ENCODE data around the gene SLC17A4.

The SLC17A4 gene

DNA sequence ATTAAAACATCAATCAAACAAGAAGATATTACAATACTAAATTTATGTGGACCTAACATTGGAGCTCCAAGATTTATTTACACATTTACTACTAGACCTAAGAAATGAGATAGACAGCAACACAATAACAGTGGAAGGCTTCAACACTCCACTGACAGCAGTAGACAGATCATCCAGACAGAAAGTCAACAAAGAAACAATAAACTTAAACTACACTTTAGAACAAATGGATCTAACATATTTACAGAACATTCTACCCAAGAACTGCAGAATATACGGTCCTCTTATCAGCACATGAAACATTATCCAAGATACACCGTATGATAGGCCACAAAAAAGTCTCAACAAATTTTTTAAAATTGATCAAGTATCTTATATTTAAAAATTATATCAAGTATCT is 50.3 kb downstream of the SLC17A4 start:
- H3K4me3 ChIP-seq (ENCODE audit: low read depth, low read length): no peak overlapping the region
- TF ChIP-seq, protein P1, sequence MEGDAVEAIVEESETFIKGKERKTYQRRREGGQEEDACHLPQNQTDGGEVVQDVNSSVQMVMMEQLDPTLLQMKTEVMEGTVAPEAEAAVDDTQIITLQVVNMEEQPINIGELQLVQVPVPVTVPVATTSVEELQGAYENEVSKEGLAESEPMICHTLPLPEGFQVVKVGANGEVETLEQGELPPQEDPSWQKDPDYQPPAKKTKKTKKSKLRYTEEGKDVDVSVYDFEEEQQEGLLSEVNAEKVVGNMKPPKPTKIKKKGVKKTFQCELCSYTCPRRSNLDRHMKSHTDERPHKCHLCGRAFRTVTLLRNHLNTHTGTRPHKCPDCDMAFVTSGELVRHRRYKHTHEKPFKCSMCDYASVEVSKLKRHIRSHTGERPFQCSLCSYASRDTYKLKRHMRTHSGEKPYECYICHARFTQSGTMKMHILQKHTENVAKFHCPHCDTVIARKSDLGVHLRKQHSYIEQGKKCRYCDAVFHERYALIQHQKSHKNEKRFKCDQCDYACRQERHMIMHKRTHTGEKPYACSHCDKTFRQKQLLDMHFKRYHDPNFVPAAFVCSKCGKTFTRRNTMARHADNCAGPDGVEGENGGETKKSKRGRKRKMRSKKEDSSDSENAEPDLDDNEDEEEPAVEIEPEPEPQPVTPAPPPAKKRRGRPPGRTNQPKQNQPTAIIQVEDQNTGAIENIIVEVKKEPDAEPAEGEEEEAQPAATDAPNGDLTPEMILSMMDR (IDR thresholded peaks at IDR 0.05; ENCODE audit: borderline replicate concordance, insufficient read depth, low read depth, low read length): no peak

DNA sequence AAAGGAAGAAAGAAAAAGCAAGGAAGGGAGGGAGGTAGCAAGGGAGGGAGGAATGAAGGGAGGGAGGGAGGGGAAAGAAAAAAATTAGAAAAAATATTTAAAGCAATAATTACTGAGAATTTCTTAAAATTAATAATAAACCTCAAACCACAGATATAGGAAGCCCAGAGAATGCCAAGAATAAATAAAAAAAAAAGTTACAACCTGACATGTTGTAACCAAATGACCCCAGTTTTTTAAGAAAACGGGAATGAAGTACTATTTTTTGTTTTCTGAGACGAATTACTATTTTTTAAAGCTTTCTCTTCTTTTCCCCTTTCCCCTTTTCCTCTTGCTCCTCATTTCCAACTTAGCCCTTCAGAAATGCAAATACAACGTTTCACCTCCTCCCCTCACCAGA is 60.7 kb downstream of the SLC17A4 start:
- TF ChIP-seq, protein P1 (IDR thresholded peaks at IDR 0.05; ENCODE audit: borderline replicate concordance, insufficient read depth, low read depth, low read length): no peak
- H3K4me3 ChIP-seq (ENCODE audit: low read depth, low read length): no peak overlapping the region

DNA sequence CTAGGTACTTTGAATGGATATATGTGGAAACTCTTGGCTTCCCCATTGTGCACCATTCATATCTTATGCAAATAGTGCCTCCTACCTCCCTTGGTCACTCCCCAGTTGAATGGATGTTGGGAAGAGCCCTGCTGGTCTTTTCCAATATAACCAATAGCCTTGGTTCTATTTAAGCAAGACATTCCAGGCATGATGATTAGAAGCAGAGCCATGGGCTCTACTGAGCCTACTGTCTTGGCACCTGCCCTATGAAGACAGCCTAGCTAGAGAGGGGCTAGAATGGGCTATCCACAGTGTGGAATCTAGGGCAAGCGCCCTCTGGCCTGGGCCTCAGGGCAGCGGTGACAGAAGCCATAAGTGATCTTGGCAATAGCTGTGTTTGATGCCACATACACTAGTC is 61.7 kb downstream of the SLC17A4 start:
- H3K4me3 ChIP-seq (ENCODE audit: low read depth, low read length): no peak overlapping the region
- TF ChIP-seq, protein P1 (IDR thresholded peaks at IDR 0.05; ENCODE audit: borderline replicate concordance, insufficient read depth, low read depth, low read length): no peak

DNA sequence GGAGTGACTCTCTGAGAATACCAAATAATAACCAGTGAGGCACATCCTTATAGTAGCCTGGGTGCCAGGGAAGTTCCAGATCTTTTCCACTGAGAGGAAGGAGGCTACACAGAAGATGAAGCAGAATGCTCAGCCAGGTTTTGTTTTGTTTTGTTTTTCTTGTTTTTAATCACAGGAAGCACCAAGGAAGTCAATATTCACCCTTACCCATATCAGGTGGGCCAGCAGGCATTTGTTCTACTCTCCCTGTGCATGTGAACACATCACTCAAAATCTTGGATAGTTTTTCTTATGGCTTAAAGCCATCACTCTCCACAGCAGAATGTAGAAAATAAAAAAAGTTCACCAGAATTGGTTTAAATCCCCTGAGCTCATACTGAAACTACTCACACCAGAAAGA is 66.8 kb downstream of the SLC17A4 start:
- TF ChIP-seq, protein P1 (IDR thresholded peaks at IDR 0.05; ENCODE audit: borderline replicate concordance, insufficient read depth, low read depth, low read length): no peak
- H3K4me3 ChIP-seq (ENCODE audit: low read depth, low read length): no peak overlapping the region

DNA sequence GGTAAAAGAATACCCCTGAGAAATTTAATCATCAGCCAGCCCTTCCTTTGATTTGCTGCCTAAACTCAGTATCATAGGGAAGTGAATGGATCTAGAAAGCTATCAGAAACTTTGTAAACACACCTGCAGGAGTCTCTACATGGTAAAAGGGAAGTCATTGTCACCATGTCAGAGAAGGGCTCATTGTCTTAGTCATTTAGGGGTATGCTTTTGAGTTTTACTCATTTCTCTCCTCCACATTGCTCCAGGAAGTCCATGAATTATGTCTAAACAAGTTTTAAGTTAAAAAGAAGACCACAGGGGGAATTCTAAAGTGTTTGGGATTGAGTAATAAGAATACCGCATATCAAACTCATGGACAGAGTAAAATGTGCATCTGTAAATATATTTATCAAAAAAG is 74.8 kb downstream of the SLC17A4 start:
- TF ChIP-seq, protein P1 (IDR thresholded peaks at IDR 0.05; ENCODE audit: borderline replicate concordance, insufficient read depth, low read depth, low read length): no peak

DNA sequence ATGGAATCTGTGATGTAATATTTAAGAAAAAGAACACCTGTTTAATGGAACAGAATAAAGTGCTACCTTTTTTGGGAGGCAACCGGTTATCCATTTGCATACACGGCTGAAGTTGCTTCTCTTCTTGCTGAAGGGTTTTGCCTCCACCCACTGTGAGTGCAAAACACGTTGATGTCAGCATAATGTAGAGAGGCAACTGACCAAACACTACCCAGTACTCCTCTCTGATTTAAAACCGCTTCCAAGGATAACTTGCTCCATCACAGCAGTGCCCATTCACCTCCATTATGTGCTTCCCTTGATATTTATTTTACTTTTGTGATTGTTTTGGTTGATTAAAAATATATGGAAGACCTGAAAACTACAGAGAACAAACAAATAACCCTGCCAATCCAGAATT is 75.9 kb downstream of the SLC17A4 start:
- TF ChIP-seq, protein P1 (IDR thresholded peaks at IDR 0.05; ENCODE audit: borderline replicate concordance, insufficient read depth, low read depth, low read length): no peak
- H3K4me3 ChIP-seq (ENCODE audit: low read depth, low read length): no peak overlapping the region

More for the DNA sequence above, 74.8 kb downstream of the SLC17A4 start:
- no peak overlapping the region for H3K4me3 ChIP-seq (ENCODE audit: low read depth, low read length)

Data from GM12875 (cell line).